Bronchial epithelial cell (primary cell): Measurements from ENCODE around the gene HTR4. TPM values are rescaled to one million over a fixed set of nuclear protein-coding genes. Genes with fewer than 3 reads are reported as not detected.

Experiments
- DNase-seq: peaks from one replicate; pipeline ENCODE4 v3.0.0-alpha.2; 2010; ENCODE audit warnings: low read depth
- FAIRE-seq: peaks from 2 replicates; lab custom pipeline; 2011; peaks lifted over from hg19 to GRCh38; lab: Jason Lieb, UNC
- H3K27me3 ChIP-seq: 2 replicates; pipeline ENCODE4 v1.5.1; 2011; ENCODE audit warnings: low read length; ENCODE audit not compliant: control insufficient read depth, insufficient read depth
- H3K36me3 ChIP-seq: 2 replicates; pipeline ENCODE4 v1.5.1; 2011; ENCODE audit warnings: low read length; ENCODE audit not compliant: control insufficient read depth, insufficient read depth
- H3K4me3 ChIP-seq: 2 replicates; pipeline ENCODE4 v1.5.1; 2011; ENCODE audit warnings: mild to moderate bottlenecking, low read depth, low read length, control low read depth
- CTCF ChIP-seq: IDR thresholded peaks from 2 replicates; pipeline ENCODE4 v1.5.1; 2011; ENCODE audit warnings: mild to moderate bottlenecking, moderate library complexity, low read length, control low read depth, inconsistent platforms; ENCODE audit not compliant: insufficient read depth, severe bottlenecking
- total RNA-seq: library from RNA; depleted of rRNA; stranded (reverse); fragments of >200 nt; gene quantifications from 2 replicates; pipeline ENCODE4 v1.2.1, GENCODE V29; 2014

The HTR4 gene
- total RNA-seq, 1 donor from 2014 or later: not detected

DNA sequence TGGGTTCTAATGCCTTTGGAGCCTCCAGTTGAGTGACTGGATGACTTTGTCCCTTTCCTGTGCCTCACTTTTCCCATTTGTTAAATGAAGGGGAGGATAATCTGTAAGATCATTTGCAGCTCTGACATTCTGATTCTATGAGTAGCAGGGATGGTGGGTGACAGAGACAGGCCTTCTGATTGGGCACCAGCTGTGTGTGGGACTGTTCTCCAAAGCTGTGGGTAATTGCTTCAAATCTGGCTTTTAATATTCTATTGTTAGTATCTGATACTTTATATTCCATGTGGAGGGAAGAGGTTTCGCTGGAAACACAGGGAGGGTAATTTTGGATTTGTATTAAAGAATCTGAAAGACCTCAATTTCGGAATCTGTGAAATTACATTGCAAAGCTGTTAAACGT, 167.9 kb downstream of the HTR4 start:
- no peak overlapping the region for H3K4me3 ChIP-seq
- FAIRE-seq (no peak), DNase-seq (no peak)
- TF ChIP-seq CTCF: no peak
- H3K27me3 ChIP-seq: peaks cover 2% of the 10 kb centered on the region
- H3K36me3 ChIP-seq: no peaks in the 10 kb centered on the region

- FAIRE-seq: no peak
- DNase-seq: peak; percentile 21
- Histone ChIP-seq H3K36me3 (no peaks in the 10 kb centered on the region), H3K4me3 (no peak overlapping the region), H3K27me3 (peaks cover 2% of the 10 kb centered on the region)
- no peak for TF ChIP-seq CTCF
Observed at GRCh38 chr5:148484651-148485050, 169.7 kb downstream of the HTR4 start.

GRCh38 chr5:148483750-148484149, 170.6 kb downstream of the HTR4 start:
- no peaks in the 10 kb centered on the region for H3K36me3 ChIP-seq
- DNase-seq: no peak
- H3K4me3 ChIP-seq: no peak overlapping the region
- H3K27me3 ChIP-seq: peaks cover 2% of the 10 kb centered on the region
- TF ChIP-seq CTCF: no peak
- no peak for FAIRE-seq

- TF ChIP-seq CTCF: peak; percentile 79
- Histone ChIP-seq H3K36me3 (no peaks in the 10 kb centered on the region), H3K27me3 (peaks cover 2% of the 10 kb centered on the region), H3K4me3 (no peak overlapping the region)
- FAIRE-seq: no peak
- peak; percentile 7 for DNase-seq
Observed at GRCh38 chr5:148482697-148483462, 171.4 kb downstream of the HTR4 start.

DNA sequence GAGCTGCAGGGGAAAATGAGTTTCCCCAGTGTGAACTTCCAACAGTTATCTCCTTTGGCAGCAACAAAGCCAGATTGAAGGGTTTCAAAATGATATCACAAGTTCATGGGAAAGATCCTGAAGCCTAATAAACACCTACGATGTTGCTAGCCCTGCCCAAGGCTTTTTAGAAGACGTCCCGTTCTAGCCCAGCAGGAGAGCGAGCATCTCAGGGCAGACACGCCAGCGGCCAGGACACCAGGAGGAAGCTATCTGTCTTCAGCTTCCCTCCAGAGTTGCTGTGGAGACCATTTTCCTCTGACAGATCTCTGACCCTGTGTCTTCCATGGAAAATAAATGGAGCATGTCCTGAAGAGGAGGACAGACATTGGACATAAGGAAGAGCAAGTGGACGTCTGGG, 172.1 kb downstream of the HTR4 start:
- FAIRE-seq (no peak), DNase-seq (no peak)
- no peak for TF ChIP-seq CTCF
- Histone ChIP-seq H3K4me3 (no peak overlapping the region), H3K27me3 (peaks cover 2% of the 10 kb centered on the region), H3K36me3 (no peaks in the 10 kb centered on the region)

GRCh38 chr5:148477429-148477828, 176.9 kb downstream of the HTR4 start:
- Histone ChIP-seq H3K36me3 (no peaks in the 10 kb centered on the region), H3K4me3 (no peak overlapping the region), H3K27me3 (no peaks in the 10 kb centered on the region)
- DNase-seq (no peak), FAIRE-seq (no peak)
- TF ChIP-seq CTCF: no peak
